NB4 (cell line): Measurements from ENCODE around the gene MEGF6.

Source experiments
- POLR2A ChIP-seq: IDR thresholded peaks from 2 replicates; pipeline ENCODE4 v1.6.1; 2011; ENCODE audit warnings: mild to moderate bottlenecking; ENCODE audit not compliant: insufficient read length; ENCODE audit errors: extremely low read depth
- TF ChIP-seq, protein P1 (sequence below): IDR thresholded peaks from one replicate; pipeline ENCODE4 v1.5.1; 2012; ENCODE audit warnings: low read depth, low read length

DNA sequence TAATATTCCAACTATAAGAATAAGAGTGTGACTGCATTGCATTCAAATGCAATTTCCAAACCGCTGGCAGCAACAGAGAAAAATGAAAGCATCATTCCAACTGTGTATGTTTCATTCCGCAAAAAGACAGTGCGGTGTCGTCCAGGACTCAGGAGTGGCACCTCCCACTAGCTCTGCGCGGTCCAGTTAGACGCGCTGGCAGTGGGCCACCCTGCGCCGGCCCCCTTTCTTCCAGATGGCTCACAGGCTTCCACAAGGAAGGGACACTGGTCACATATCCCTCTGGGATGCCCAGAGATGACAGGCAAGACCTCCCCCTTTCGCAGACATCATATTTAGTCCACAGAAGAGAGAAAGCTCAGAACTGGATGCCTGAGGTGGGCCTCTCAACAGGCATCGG lies 26.7 kb upstream of the MEGF6 start:
- TF ChIP-seq POLR2A = no peak
- TF ChIP-seq, protein P1, sequence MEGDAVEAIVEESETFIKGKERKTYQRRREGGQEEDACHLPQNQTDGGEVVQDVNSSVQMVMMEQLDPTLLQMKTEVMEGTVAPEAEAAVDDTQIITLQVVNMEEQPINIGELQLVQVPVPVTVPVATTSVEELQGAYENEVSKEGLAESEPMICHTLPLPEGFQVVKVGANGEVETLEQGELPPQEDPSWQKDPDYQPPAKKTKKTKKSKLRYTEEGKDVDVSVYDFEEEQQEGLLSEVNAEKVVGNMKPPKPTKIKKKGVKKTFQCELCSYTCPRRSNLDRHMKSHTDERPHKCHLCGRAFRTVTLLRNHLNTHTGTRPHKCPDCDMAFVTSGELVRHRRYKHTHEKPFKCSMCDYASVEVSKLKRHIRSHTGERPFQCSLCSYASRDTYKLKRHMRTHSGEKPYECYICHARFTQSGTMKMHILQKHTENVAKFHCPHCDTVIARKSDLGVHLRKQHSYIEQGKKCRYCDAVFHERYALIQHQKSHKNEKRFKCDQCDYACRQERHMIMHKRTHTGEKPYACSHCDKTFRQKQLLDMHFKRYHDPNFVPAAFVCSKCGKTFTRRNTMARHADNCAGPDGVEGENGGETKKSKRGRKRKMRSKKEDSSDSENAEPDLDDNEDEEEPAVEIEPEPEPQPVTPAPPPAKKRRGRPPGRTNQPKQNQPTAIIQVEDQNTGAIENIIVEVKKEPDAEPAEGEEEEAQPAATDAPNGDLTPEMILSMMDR = no peak
